GM18499 (cell line): ENCODE results near the gene ARPC1A.
"Not testable (repeated sequence)": the region's sequence is repeated elsewhere in the genome, so short reads cannot be mapped to it uniquely, and the experiment has no call there.

Source experiments
- ATAC-seq: cut with Tn5 transposase; IDR thresholded peaks from one replicate; pipeline ENCODE4 v1.9.1; 2021; ENCODE audit warnings: moderate number of reproducible peaks; ENCODE audit not compliant: insufficient read depth, unreplicated experiment

The ARPC1A gene

DNA sequence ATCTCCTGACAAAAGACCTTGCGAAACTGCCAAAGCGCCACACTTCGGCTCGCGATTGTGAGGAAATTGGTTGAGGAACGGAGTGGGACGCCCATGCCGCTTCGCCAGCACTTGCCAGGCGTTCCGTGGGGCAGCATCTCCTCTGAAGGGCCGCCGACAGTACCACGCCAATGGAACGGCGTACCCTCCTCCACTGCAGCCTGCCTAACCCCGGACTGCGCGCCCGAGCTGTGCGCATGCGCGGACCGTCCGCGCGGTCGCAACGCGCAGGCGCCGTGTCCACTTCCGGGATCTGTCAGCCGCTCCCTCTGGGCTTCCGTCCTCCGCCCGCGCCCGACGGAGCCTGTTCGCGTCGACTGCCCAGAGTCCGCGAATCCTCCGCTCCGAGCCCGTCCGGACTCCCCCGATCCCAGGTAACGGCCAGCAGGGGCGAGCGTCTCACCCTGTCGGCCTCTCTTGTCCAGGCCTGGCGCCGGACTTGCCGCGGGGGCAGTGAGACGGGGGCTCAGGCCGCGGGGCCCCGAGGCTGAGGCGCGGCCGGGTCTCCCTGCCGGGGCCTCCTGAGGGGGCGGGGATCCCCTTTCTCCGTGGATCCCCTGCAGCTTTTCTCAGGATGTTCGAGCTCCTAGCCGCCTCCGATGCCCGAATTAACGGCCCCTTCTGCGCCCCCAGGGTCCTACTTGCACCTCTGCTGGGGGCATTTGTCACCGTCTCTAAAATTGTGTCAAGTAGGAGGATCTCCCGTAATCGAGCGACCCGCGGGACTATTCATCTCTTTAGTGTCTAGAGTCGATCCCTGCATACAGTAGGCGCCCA, at the start of gene ARPC1A:
TSS of gene ARPC1A (plus strand) at position 307 of the 816 bp plus-strand sequence. CDS start 7,456 bp downstream, outside the sequence.
- ATAC-seq, result peak; percentile 63

GRCh38 chr7:99278180-99278579, 47.5 kb upstream of the ARPC1A start:
- no peak for ATAC-seq

- not testable (repeated sequence) for ATAC-seq
Measured at GRCh38 chr7:99284165-99284564, 41.5 kb upstream of the ARPC1A start.

DNA sequence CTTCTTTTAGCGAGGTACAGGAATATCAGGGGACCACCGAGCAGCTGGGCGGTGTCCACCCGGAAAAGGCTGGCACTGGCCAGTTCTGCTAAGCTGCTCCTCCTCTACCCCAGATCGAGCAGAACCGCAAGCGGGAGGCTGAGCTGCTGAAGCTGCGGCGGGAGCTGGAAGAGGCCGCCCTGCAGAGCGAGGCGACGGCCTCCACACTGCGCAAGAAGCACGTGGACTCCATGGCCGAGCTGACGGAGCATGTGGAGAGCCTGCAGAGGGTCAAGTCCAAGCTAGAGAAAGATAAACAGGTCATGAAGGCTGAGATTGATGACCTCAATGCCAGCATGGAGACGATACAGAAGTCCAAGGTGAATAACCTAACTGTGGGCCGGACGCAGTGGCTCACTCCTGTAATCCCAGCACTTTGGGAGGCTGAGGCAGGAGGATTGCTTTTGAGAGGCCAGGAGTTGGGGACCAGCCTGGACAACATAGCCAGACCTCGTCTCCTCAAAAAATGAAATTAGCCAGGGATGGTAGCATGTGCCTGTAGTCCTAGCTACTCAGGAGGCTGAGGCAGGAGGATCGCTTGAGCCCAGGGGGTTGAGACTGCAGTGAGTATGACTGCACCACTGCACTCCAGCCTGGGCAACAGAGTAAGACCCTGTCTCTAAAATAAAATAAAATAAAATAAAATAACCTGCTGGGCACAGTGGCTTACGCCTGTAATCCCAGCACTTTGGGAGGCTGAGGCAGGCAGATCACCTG, 37.7 kb upstream of the ARPC1A start:
- ATAC-seq, result no peak

DNA sequence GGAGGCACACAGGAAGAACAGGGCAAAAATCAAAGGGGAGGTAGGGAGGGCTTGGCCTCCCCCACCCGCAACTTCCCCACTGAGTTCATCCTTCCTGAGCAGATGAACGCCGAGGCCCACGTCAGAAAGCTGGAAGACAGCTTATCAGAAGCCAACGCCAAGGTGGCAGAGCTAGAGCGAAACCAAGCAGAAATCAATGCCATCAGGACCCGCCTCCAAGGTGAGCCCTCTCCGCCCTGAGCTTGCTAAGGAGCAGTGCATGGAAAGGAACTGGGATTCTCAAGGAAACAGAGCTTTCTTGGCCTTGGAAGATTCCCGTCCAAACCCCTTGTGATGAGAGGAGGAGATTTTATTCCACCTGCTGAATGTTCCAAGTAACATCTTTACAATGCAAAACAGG, 36.5 kb upstream of the ARPC1A start:
- ATAC-seq, result no peak

DNA sequence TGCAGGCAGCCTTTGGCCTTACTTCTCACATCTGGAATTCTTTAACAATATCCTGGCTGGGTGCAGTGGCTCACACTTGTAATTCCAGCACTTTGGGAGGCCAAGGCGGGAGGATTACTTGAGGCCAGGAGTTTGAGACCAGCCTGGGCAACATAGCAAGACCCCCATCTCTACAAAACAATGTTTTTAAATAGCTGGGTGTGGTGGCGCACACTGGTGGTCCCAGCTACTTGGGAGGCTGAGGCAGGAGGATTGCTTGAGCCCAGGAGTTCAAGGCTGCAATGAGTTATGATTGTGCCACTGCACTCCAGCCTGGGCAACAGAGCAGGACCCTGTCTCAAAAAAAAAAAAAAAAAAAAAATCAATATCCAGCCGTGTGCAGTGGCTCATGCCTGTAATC, 35.5 kb upstream of the ARPC1A start:
- not testable (repeated sequence) for ATAC-seq

DNA sequence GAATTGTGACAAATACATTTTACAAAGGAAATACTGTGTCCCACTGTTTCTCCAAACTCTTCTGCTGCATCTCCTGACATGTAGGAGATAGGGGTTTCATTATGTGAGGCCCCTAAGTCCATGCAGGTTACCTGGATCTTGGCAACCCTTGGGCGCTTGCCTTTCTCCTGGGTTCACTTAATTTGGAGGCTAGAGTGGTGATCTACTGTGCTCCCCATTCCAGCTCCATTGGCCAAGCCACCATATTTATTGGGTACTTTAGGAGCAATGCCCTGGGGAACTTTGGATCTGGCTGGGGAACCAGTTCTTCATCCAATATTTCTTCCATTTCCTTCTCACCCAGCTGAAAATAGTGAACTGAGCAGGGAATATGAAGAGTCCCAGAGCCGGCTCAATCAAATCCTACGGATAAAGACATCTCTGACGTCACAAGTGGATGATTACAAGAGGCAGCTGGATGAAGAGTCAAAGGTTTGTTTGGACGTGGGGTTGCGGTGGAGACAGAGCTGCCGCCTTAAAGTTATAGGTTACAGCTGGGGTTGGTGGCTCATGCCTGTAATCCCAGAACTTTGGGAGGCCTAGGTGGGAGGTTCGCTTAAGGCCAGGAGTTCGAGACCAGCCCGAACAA, 34.6 kb upstream of the ARPC1A start:
- no peak for ATAC-seq

DNA sequence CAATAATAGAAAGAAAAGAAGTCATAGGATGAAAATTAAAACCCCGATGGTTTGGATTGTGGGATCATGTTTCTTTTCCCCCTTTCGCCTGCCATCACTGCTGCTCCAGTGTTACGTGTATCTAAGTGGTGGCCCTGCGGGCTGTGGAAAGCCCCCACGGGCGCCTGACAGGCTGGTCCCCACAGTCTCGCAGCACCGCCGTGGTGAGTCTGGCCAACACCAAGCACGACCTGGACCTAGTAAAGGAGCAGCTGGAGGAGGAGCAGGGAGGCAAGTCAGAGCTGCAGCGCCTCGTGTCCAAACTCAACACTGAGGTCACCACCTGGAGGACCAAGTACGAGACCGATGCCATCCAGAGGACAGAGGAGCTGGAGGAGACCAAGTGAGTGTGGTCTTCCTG, 33.6 kb upstream of the ARPC1A start:
- ATAC-seq, result no peak

GRCh38 chr7:99293167-99293566, 32.5 kb upstream of the ARPC1A start:
- ATAC-seq, result no peak

- ATAC-seq, result no peak
Measured at GRCh38 chr7:99293650-99294049, 32.0 kb upstream of the ARPC1A start.

DNA sequence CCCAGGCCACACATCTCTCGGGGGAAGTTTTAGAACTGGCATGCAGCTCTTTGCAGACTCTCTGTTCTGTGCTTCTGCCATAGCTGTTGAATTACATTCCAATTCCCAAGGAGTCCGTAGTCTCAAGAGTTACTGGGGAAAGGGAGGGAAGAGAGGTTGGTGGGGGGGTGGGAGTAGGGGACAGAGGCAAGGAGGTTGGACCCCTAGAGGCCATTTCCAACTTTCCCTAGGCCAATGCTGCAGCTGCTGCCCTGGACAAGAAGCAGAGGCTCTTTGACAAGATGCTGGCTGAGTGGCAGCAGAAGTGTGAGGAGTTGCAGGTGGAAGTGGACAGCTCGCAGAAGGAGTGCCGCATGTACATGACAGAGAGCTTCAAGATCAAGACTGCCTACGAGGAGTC, 29.2 kb upstream of the ARPC1A start:
- ATAC-seq, result no peak

- ATAC-seq, result no peak
Measured at GRCh38 chr7:99301496-99301895, 24.2 kb upstream of the ARPC1A start.

GRCh38 chr7:99305473-99306260, 20.0 kb upstream of the ARPC1A start:
- no peak for ATAC-seq

DNA sequence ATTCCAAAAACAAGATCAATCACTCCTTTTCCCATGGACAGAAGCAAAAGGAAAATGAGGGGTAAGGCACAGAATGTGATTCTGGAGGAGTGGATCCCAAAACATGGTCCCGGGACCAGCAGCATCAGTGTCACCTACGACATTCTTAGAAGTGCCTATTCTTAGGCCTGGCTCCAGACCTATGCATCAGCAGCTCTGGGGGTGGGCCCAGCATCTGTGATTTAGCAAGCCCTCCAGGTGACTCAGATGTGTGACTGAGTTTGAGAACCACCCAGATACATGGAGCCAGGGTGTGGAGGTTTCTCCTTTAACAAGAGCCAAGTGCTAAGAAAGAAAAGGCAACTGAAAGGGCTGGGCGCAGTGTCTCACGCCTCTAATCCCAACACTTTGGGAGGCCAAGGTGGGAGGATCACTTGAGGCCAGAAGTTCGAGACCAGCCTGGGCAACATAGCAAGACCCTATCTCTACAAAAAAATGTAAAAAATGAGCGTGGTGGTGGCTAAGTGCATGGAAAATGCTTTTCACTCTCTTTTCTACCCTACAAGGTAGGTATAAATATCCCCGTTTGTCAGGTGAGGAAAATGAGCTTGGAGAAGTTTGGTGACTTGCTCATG, 17.1 kb upstream of the ARPC1A start:
- no peak for ATAC-seq

DNA sequence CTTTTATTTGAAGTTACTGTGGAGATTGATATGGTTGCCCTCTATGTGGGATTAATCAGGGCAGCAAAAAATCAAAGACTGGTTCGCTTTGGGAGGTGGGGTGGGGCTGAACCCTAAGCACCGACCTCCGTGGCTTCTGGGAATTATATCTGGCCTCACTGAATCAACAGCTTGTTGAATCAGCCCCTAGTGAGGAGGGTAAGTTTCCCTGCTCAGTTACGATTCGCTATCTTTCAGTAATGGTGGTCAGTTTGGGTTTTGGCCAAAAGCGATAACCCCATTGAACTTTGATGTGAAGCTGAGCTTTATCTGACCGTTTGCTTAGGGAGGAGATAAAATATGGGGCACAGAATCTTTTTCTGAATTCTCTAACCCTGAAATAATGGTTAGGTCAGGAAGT, 16.6 kb upstream of the ARPC1A start:
- ATAC-seq, result no peak

DNA sequence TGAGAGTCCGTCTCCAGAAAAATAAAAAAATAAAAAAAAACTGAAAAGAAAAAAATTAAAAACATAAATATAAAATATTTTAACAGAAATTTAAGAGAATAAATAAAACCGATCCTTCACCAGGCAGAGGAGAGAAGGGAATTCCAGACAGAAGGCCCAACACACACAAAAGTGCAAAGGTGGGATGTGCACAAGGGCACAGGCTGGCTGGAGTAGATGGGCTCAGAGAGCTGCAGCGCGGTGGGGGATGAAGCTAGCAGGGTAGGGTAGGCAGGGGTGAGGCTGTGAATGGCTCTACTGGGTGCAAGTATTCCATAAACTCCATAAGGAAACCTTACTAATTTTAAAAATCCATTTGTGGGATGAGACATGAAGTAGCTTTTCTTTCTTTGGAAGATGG, 15.7 kb upstream of the ARPC1A start:
- no peak for ATAC-seq

- no peak for ATAC-seq
Measured at GRCh38 chr7:99311702-99312101, 14.0 kb upstream of the ARPC1A start.

DNA sequence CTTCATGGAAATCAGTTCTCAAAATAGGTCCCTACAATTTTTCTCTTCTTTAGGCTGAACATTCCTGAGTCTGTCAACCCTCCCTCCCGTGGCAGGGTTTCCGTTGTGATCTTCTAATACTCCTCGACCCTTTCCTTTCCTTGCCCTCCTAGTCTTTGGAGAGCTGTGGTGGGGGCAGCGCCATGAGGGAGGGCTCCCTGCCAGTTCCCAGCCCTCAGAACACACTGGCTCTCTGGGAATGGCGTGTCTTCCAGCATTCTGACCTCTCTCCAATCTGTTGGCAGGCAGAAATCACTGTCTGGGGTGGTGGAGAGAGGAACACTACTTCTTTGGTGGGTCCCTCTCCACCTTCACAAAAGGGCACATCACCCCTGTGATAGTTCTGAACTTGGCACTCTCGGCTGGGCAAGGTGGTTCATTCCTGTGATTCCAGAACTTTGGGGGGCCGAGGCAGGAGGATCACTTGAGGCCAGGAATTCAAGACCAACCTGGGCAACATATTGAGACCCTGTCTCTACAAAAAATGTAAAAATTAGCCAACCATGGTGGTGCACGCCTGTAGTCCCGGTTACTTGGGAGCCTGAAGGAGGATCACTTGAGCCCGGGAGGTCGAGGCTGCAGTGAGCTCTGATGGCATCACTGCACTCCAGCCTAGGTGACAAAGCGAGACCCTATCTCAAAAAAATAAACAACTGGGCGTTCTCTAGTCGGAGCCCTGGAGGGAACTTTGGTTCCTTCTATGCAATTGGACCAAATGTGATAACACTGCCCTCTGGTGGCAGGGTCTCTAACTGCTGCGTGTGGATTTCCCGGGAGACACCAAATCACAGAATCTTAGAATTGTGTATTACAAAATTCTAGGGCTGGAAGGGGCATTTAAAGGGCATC, 13.1 kb upstream of the ARPC1A start:
- ATAC-seq, result no peak

- no peak for ATAC-seq
Measured at GRCh38 chr7:99313204-99313573, 12.5 kb upstream of the ARPC1A start.
